ENCODE results near the gene C3orf49.

C3orf49 gene

DNA sequence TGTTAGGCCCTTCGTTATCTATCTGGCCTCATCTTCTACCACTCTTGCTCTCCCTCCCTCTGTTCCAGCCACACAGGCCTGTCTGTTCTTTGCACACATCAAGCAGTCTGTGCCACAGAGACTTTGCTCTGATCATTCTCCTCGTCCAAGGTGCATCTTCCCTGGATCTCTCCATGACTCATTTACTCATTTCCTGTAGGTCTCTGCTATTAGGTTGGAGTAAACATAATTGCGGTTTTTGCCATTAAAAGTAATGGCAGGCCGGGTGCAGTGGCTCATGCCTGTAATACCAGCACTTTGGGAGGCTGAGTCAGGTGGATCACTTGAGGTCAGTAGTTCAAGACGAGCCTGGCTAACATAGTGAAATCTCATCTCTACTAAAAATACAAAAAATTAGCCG is 9.5 kb upstream of the C3orf49 start:
- H3K4me3 ChIP-seq (ENCODE audit: low read depth, low read length) = no peak overlapping the region
- no peak for DNase-seq (ENCODE audit: low read depth)
- TF ChIP-seq, protein P1, sequence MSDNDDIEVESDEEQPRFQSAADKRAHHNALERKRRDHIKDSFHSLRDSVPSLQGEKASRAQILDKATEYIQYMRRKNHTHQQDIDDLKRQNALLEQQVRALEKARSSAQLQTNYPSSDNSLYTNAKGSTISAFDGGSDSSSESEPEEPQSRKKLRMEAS (IDR thresholded peaks at IDR 0.05; ENCODE audit: low read depth, low read length) = no peak
- TF ChIP-seq POLR2A (IDR thresholded peaks at IDR 0.05; ENCODE audit: extremely low read depth, insufficient read length) = no peak
- no peak for TF ChIP-seq MYC (IDR thresholded peaks at IDR 0.05; ENCODE audit: low read depth, low read length)
- TF ChIP-seq, protein P2, sequence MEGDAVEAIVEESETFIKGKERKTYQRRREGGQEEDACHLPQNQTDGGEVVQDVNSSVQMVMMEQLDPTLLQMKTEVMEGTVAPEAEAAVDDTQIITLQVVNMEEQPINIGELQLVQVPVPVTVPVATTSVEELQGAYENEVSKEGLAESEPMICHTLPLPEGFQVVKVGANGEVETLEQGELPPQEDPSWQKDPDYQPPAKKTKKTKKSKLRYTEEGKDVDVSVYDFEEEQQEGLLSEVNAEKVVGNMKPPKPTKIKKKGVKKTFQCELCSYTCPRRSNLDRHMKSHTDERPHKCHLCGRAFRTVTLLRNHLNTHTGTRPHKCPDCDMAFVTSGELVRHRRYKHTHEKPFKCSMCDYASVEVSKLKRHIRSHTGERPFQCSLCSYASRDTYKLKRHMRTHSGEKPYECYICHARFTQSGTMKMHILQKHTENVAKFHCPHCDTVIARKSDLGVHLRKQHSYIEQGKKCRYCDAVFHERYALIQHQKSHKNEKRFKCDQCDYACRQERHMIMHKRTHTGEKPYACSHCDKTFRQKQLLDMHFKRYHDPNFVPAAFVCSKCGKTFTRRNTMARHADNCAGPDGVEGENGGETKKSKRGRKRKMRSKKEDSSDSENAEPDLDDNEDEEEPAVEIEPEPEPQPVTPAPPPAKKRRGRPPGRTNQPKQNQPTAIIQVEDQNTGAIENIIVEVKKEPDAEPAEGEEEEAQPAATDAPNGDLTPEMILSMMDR (IDR thresholded peaks at IDR 0.05; ENCODE audit: low read depth, low read length) = no peak

DNA sequence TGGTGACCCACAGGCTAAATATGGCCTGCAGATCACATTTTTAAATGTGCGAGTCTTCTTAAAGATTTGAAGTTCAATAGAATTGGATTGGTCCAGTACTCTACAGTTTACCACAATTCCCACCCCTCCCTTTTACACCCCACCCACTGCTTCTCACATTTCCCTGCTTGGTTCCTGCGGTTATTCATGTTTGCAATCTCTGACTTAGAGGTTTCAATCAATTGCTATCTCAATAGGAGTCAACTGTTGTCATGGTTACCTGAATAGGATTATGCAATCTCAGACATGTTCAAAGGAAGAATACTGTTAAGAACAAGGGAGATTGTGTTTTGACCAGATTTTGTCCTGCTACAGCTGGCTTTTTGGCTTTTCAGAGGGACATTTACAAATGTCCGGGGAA is 4.9 kb upstream of the C3orf49 start:
- TF ChIP-seq POLR2A (IDR thresholded peaks at IDR 0.05; ENCODE audit: extremely low read depth, insufficient read length) = no peak
- no peak for TF ChIP-seq MYC (IDR thresholded peaks at IDR 0.05; ENCODE audit: low read depth, low read length)
- TF ChIP-seq, protein P1 (IDR thresholded peaks at IDR 0.05; ENCODE audit: low read depth, low read length) = no peak
- TF ChIP-seq, protein P2 (IDR thresholded peaks at IDR 0.05; ENCODE audit: low read depth, low read length) = no peak
- no peak overlapping the region for H3K4me3 ChIP-seq (ENCODE audit: low read depth, low read length)
- peak; percentile 8 for DNase-seq (ENCODE audit: low read depth)

DNA sequence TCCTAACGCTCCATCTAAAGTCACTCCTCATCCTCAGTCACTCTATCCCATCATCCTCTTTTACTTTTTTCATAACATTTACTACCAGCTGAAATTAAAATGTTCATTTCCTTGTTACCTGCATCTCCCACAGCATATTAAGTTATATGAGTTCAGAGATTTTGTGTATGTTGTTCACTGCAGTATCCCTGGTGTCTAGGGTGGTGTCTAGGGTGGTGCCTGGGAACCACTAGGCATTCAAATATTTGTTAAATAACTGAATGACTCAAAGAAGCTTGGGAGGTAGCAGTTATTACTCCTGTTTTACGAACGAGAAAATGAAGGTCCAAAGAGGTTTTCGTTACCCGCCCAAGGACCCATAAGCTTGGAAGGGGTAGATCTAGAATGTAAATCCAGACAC is 1.9 kb upstream of the C3orf49 start:
- DNase-seq (ENCODE audit: low read depth) = no peak
- no peak overlapping the region for H3K4me3 ChIP-seq (ENCODE audit: low read depth, low read length)
- TF ChIP-seq MYC (IDR thresholded peaks at IDR 0.05; ENCODE audit: low read depth, low read length) (no peak), POLR2A (IDR thresholded peaks at IDR 0.05; ENCODE audit: extremely low read depth, insufficient read length) (no peak)
- TF ChIP-seq, protein P2 (IDR thresholded peaks at IDR 0.05; ENCODE audit: low read depth, low read length) = no peak
- TF ChIP-seq, protein P1 (IDR thresholded peaks at IDR 0.05; ENCODE audit: low read depth, low read length) = no peak

DNA sequence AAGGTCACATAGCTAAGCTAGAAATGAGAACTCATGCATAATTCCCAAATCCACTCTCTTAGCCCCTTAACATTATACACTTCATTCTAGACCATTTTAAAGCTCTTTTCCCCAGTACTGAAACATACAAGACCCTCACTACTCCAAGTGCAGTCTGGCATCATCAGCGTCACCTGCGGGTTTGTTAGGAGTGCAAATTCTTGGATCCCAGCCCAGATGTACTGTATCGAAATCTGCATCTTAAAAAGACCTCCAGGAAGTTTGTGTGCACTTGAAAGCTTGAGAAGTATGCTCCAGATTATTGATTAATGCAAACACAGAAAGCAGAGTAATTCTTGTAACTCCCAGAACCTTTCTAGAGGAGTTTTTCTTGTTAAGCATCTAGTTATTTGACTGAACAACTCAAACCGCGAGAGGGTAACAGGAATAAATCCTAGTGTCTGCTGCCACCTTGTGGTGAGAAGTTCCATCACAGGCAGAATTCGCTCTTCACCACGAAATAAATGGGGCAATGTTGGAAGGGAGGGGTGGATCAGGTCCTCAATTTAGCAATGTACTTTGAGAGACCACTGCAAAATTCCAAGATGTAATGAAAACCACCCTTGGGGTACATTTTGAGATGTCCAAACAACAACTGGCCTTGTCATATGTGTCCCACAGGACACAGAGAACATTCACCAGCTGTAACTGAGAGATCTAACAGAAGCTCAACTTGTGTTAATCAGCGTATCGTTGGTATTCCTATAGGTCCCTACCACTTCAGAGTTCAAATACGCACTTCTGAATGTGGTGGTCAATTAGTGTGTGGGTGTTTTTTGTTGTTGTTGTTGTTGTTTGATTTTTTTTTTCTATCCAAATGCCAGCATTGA is 583 bp upstream of the C3orf49 start:
- DNase-seq (ENCODE audit: low read depth) = peak; percentile 66
- TF ChIP-seq, protein P1 (IDR thresholded peaks at IDR 0.05; ENCODE audit: low read depth, low read length) = no peak
- TF ChIP-seq POLR2A (IDR thresholded peaks at IDR 0.05; ENCODE audit: extremely low read depth, insufficient read length) (no peak), MYC (IDR thresholded peaks at IDR 0.05; ENCODE audit: low read depth, low read length) (no peak)
- TF ChIP-seq, protein P2 (IDR thresholded peaks at IDR 0.05; ENCODE audit: low read depth, low read length) = peak; percentile 57
- no peak overlapping the region for H3K4me3 ChIP-seq (ENCODE audit: low read depth, low read length)

DNA sequence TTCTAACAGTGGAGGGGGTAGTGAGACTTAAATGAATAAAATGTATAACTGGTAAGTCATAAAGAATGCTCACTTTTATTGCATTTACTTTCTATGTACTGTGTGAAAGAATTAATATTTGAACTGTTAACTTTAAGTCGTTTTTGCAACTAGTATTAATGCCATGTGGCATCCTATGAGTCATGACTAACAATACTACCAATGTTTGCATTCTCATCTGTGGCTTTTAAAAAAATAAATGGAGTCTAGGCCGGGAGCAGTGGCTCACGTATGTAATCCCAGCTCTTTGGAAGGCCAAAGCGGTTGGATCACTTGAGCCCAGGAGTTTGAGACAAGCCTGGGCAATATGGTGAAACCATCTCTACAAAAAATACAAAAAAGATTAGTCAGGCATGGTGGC is 5.2 kb downstream of the C3orf49 start:
- no peak overlapping the region for H3K4me3 ChIP-seq (ENCODE audit: low read depth, low read length)
- TF ChIP-seq, protein P2 (IDR thresholded peaks at IDR 0.05; ENCODE audit: low read depth, low read length) = no peak
- TF ChIP-seq MYC (IDR thresholded peaks at IDR 0.05; ENCODE audit: low read depth, low read length) (no peak), POLR2A (IDR thresholded peaks at IDR 0.05; ENCODE audit: extremely low read depth, insufficient read length) (no peak)
- TF ChIP-seq, protein P1 (IDR thresholded peaks at IDR 0.05; ENCODE audit: low read depth, low read length) = no peak
- DNase-seq (ENCODE audit: low read depth) = no peak

All from NB4 (cell line).